K562 (cell line): ENCODE results near the gene LMTK2. TPM values are rescaled to one million over a fixed set of nuclear protein-coding genes. Genes with fewer than 3 reads are reported as not detected.

Source experiments
- ARID3A ChIP-seq: IDR thresholded peaks from 2 replicates; pipeline ENCODE4 v1.6.1; 2012; ENCODE audit warnings: low read depth, low read length, improper control_type of control experiment, borderline replicate concordance
- ATF4 ChIP-seq: fragments of 450-650 bp; formaldehyde crosslinking; IDR thresholded peaks from 2 replicates; pipeline ENCODE4 v1.4.0; 2022; ENCODE audit warnings: mild to moderate bottlenecking, moderate library complexity
- C11orf30 ChIP-seq: fragments of 450-650 bp; IDR thresholded peaks from 2 replicates; pipeline ENCODE4 v1.6.1; 2016; ENCODE audit warnings: low read depth, mild to moderate bottlenecking
- CBFB ChIP-seq: sonication (generic); formaldehyde crosslinking; IDR thresholded peaks from 2 replicates; pipeline ENCODE4 v1.4.0; 2020; ENCODE audit warnings: mild to moderate bottlenecking, missing genetic modification reagents
- CREB3 ChIP-seq: fragments of 450-650 bp; conservative IDR thresholded peaks from 2 replicates; pipeline ENCODE4 v1.6.1; 2016; ENCODE audit warnings: missing genetic modification characterization, low read depth, mild to moderate bottlenecking, missing compliant biosample characterization, moderate library complexity
- CXXC5 ChIP-seq: fragments of 250-450 bp; sonication (Bioruptor Pico); IDR thresholded peaks from 2 replicates; pipeline ENCODE4 v1.8.0; 2022; ENCODE audit warnings: inconsistent platforms, mild to moderate bottlenecking, moderate library complexity
- DPF2 ChIP-seq: fragments of 450-650 bp; IDR thresholded peaks from 2 replicates; pipeline ENCODE4 v1.6.1; 2016
- FOXA1 ChIP-seq: fragments of 450-650 bp; IDR thresholded peaks from 2 replicates; pipeline ENCODE4 v1.6.1; 2016; ENCODE audit warnings: mild to moderate bottlenecking, borderline replicate concordance
- FOXJ2 ChIP-seq: fragments of 200-800 bp; sonication (Bioruptor generic); IDR thresholded peaks from 2 replicates; pipeline ENCODE4 v1.6.1; 2016; ENCODE audit warnings: missing genetic modification characterization, missing compliant biosample characterization
- GATAD2B ChIP-seq: fragments of 450-650 bp; IDR thresholded peaks from 2 replicates; pipeline ENCODE4 v1.6.1; 2017; ENCODE audit warnings: mild to moderate bottlenecking, borderline replicate concordance
- MAFF ChIP-seq: IDR thresholded peaks from 2 replicates; pipeline ENCODE4 v1.6.1; 2012; ENCODE audit warnings: low read length, improper control_type of control experiment
- MECOM ChIP-seq: fragments of 250-450 bp; sonication (Bioruptor Pico); IDR thresholded peaks from 2 replicates; pipeline ENCODE4 v1.8.0; 2022; ENCODE audit warnings: inconsistent platforms
- MLX ChIP-seq, 2 experiments: fragments of 450-650 bp in 1 of 2; sonication (generic) in 1 of 2; formaldehyde crosslinking; conservative IDR thresholded peaks; 2 replicates each; pipeline versions ENCODE4 v1.4.0 to v1.8.1; 2020 to 2022; ENCODE audit warnings: mild to moderate bottlenecking in 1 of 2, missing genetic modification reagents in 1 of 2
- NCOA2 ChIP-seq, 2 experiments: fragments of 450-650 bp; IDR thresholded peaks; 2 replicates each; pipeline ENCODE4 v1.6.1; 2018; ENCODE audit warnings: mild to moderate bottlenecking in 2 of 2, moderate library complexity in 1 of 2; ENCODE audit not compliant: partially characterized antibody in 2 of 2
- NFATC3 ChIP-seq: fragments of 450-650 bp; IDR thresholded peaks from 2 replicates; pipeline ENCODE4 v1.6.1; 2017; ENCODE audit warnings: mild to moderate bottlenecking
- NFE2L1 ChIP-seq: fragments of 450-650 bp; IDR thresholded peaks from 2 replicates; pipeline ENCODE4 v1.6.1; 2016; ENCODE audit warnings: missing genetic modification characterization, low read depth, mild to moderate bottlenecking, missing compliant biosample characterization, moderate library complexity, borderline replicate concordance
- NFYB ChIP-seq: IDR thresholded peaks from 2 replicates; pipeline ENCODE4 v1.6.1; 2011; ENCODE audit warnings: mild to moderate bottlenecking, moderate library complexity; ENCODE audit not compliant: insufficient read length; ENCODE audit errors: extremely low read depth
- NRF1 ChIP-seq, 2 experiments: fragments of 450-650 bp; IDR thresholded peaks in 1 of 2; conservative IDR thresholded peaks in 1 of 2; 2 replicates each; pipeline ENCODE4 v1.6.1; 2014; ENCODE audit warnings: mild to moderate bottlenecking in 2 of 2
- PREB ChIP-seq: sonication (generic); formaldehyde crosslinking; IDR thresholded peaks from 2 replicates; pipeline ENCODE4 v1.8.1; 2023; ENCODE audit warnings: mild to moderate bottlenecking, missing genetic modification reagents
- SOX6 ChIP-seq: fragments of 450-650 bp; IDR thresholded peaks from 2 replicates; pipeline ENCODE4 v1.6.1; 2014; ENCODE audit warnings: mild to moderate bottlenecking
- SP1 ChIP-seq: sonication (generic); formaldehyde crosslinking; IDR thresholded peaks from 2 replicates; pipeline ENCODE4 v1.8.1; 2022; ENCODE audit warnings: mild to moderate bottlenecking, missing genetic modification reagents
- STAT5B ChIP-seq: fragments of 250-450 bp; sonication (Bioruptor Pico); IDR thresholded peaks from 2 replicates; pipeline ENCODE4 v1.8.0; 2021; ENCODE audit warnings: mild to moderate bottlenecking, inconsistent platforms
- TEAD1 ChIP-seq, 2 experiments: fragments of 450-650 bp in 1 of 2; sonication (generic) in 1 of 2; formaldehyde crosslinking; IDR thresholded peaks; 2 replicates each; pipeline versions ENCODE4 v1.4.0 to v1.8.0; 2020 to 2022; ENCODE audit warnings: mild to moderate bottlenecking in 2 of 2, missing genetic modification reagents in 1 of 2
- ZNF785 ChIP-seq: fragments of 250-450 bp; sonication (Bioruptor Pico); IDR thresholded peaks from 2 replicates; pipeline ENCODE4 v1.4.0; 2020; ENCODE audit warnings: mild to moderate bottlenecking
- polyA plus RNA-seq, 8 experiments: library from polyadenylated mRNA; depleted of rRNA in 4 of 8; stranded (reverse) in 5 of 8; unstranded in 3 of 8; fragments of >200 nt; fragmentation: Nextera tagmentation in 2 of 8; fragmentation: Illumina TruSeq in 1 of 8; extraction: Ambion mirVana in 2 of 8; extraction: Trizol in 1 of 8; gene quantifications; 2 replicates each; pipeline versions ENCODE4 v1.2.1 to v1.2.3, GENCODE V29; 2011 to 2014; ENCODE audit warnings: inconsistent platforms in 1 of 8, missing spikeins in 1 of 8
- total RNA-seq, 7 experiments: library from RNA; depleted of rRNA in 6 of 7; stranded (reverse); fragments of >200 nt in 6 of 7; fragmentation: Illumina TruSeq in 2 of 7; extraction: Trizol in 2 of 7; gene quantifications; 2 replicates each; pipeline versions ENCODE4 v1.2.1 to v1.2.3, GENCODE V29; 2011 to 2021; ENCODE audit warnings: low replicate concordance in 1 of 7

The LMTK2 gene
- total and polyA plus RNA-seq, 9 of the 15 experiments (the other 6 are each of a cell fraction or from before 2014, with no cell fraction given): 0.78 to 16.4 (median 6.3) TPM

- TF ChIP-seq CXXC5 (CRISPR knock-in tag): peak; percentile 90
- no peak for TF ChIP-seq FOXJ2 (tag)
- no peak for TF ChIP-seq NCOA2 (IDR thresholded peaks at IDR 0.05; ENCODE audit: partially characterized antibody in 2 of 2)
- TF ChIP-seq ARID3A: peak; percentile 32; the same call in 1 of the 2 replicates
- no peak for TF ChIP-seq CREB3 (tag)
- TF ChIP-seq PREB (CRISPR knock-in tag): no peak
- TF ChIP-seq SP1 (CRISPR knock-in tag): peak; percentile 98
- TF ChIP-seq TEAD1 (CRISPR knock-in tag; IDR thresholded peaks at IDR 0.05): peak in 1 of 2 experiments; percentile 82; a peak in 1 of 4 replicates
- TF ChIP-seq NFATC3: no peak
- TF ChIP-seq NFE2L1: no peak
- no peak for TF ChIP-seq MLX (CRISPR knock-in tag; conservative IDR thresholded peaks at IDR 0.05)
- no peak for TF ChIP-seq STAT5B
- no peak for TF ChIP-seq CBFB (CRISPR knock-in tag)
- TF ChIP-seq ZNF785: no peak
- peak; percentile 97 for TF ChIP-seq C11orf30
- no peak for TF ChIP-seq GATAD2B
- peak; percentile 85 for TF ChIP-seq NFYB
- TF ChIP-seq DPF2: peak; percentile 10; the same call in 1 of the 2 replicates
- TF ChIP-seq MAFF: no peak
- no peak for TF ChIP-seq MECOM (CRISPR knock-in tag)
- TF ChIP-seq NRF1 (conservative IDR thresholded peaks at IDR 0.05 in 1 of 2, IDR thresholded peaks at IDR 0.05 in 1 of 2): peak; percentile 64 to 75; a peak in 3 of 4 replicates
- no peak for TF ChIP-seq FOXA1
- TF ChIP-seq SOX6: peak; percentile 56
- no peak for TF ChIP-seq ATF4
Measured at GRCh38 chr7:98106647-98107312, at the start of gene LMTK2 (continued).
